ENCODE results near the gene NKD2.

DNA sequence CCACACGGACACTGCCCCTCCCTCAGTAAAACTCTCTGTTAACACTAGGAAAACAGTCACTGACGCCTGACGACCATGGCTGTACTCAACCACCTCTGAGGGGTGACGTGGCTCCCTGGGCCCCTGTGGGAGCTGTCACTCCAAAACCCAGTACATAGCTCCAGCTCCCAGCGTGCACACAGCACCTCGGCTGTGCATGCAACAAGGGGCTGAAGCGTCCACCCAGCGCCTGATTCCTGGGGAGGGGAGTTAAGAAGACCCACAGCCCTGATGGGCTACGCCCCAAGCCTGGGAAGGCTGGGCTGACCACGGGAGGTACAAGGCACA, 66.9 kb downstream of the NKD2 start:
- TF ChIP-seq TAF1 (IDR thresholded peaks at IDR 0.05; ENCODE audit: borderline replicate concordance, insufficient read depth, low read length) (no peak), SIN3A (IDR thresholded peaks at IDR 0.05; ENCODE audit: borderline replicate concordance, insufficient read depth, low read length) (no peak), POLR2AphosphoS5 (IDR thresholded peaks at IDR 0.05; ENCODE audit: low read depth, low read length) (no peak), FOXP2 (optimal IDR thresholded peaks at IDR 0.05; ENCODE audit: borderline replicate concordance, extremely low read depth, extremely low read length, insufficient read depth) (no peak)
- TF ChIP-seq, protein P1, sequence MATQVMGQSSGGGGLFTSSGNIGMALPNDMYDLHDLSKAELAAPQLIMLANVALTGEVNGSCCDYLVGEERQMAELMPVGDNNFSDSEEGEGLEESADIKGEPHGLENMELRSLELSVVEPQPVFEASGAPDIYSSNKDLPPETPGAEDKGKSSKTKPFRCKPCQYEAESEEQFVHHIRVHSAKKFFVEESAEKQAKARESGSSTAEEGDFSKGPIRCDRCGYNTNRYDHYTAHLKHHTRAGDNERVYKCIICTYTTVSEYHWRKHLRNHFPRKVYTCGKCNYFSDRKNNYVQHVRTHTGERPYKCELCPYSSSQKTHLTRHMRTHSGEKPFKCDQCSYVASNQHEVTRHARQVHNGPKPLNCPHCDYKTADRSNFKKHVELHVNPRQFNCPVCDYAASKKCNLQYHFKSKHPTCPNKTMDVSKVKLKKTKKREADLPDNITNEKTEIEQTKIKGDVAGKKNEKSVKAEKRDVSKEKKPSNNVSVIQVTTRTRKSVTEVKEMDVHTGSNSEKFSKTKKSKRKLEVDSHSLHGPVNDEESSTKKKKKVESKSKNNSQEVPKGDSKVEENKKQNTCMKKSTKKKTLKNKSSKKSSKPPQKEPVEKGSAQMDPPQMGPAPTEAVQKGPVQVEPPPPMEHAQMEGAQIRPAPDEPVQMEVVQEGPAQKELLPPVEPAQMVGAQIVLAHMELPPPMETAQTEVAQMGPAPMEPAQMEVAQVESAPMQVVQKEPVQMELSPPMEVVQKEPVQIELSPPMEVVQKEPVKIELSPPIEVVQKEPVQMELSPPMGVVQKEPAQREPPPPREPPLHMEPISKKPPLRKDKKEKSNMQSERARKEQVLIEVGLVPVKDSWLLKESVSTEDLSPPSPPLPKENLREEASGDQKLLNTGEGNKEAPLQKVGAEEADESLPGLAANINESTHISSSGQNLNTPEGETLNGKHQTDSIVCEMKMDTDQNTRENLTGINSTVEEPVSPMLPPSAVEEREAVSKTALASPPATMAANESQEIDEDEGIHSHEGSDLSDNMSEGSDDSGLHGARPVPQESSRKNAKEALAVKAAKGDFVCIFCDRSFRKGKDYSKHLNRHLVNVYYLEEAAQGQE (IDR thresholded peaks at IDR 0.05; ENCODE audit: insufficient read depth in 1 of 2, low read depth in 2 of 2, low read length in 2 of 2): no peak

All from PFSK-1 (cell line).